HG03521 (cell line): ENCODE results near the gene THAP12.
"Not testable (repeated sequence)": the region's sequence is repeated elsewhere in the genome, so short reads cannot be mapped to it uniquely, and the experiment has no call there.

Experiments used
- ATAC-seq: cut with Tn5 transposase; IDR thresholded peaks from one replicate; pipeline ENCODE4 v1.9.1; 2021; ENCODE audit warnings: mild to moderate bottlenecking, moderate library complexity; ENCODE audit not compliant: unreplicated experiment

Gene THAP12

DNA sequence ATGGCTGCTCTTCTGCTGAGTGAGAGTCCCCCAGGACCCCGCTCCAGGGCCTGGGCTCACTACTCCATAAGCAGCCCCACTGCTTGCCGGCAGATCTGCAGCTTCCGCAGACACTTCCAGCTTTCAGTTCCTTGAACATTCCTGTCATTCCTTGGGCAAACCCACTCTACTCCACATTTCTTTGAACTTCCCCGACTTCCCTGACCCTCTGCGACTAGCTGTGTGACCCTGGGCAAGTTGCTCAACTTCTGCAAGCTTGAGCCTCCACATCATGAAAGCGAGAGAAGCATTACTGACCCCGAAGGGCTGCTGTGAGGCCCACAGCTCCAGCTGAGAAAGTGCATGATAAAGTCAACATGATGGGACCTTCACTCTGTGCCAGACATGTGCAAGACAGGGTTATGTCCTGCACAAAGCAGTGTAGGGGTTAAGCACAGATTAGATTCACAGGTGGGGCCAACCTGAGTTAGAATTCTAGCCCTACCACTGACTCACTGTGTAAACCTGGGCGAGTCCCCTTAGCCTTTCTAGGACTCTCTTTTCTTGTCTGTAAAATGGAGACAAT is 51.8 kb downstream of the THAP12 start:
- ATAC-seq: no peak

GRCh38 chr11:76327756-76328388 is 53.1 kb downstream of the THAP12 start:
- no peak for ATAC-seq

- ATAC-seq: no peak
Observed at GRCh38 chr11:76327202-76327601, 53.7 kb downstream of the THAP12 start.

DNA sequence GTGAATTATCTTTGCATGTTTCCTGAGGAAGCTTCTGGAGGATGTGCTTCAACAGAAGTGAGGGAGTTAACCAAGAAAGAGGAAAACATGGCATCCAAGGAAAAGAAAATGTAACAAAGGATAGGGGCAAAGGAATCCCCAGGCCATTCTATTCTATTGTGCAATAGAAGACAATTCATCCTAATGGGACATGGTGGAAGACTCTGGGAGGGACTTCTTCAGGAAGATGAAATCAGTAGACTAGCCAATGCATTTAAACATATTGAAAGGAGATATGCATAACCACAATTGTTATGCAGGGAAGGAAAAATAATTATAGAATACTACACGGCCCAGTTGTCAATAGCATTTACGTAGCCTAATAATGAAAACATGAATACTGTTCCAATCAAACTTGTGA is 55.7 kb downstream of the THAP12 start:
- ATAC-seq: no peak

DNA sequence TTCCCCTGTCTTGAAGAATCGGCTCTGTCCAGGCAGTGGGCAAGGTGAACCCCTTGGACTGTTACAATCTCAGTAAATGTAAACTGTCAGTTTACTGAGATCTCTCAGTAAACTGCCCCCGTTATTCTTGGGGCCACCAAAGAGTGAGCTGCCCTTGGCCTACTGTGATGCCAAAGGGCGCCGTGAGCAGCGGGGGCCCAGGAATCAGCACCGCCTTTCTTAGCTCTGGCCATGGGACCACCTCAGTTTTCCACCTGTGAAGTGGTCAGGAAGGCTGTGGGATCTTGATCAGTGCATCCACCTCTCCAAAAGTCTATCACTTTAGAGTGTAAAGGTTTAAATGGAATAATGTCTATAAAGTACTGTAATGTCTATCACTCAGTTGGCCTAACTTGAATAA is 57.1 kb downstream of the THAP12 start:
- no peak for ATAC-seq

DNA sequence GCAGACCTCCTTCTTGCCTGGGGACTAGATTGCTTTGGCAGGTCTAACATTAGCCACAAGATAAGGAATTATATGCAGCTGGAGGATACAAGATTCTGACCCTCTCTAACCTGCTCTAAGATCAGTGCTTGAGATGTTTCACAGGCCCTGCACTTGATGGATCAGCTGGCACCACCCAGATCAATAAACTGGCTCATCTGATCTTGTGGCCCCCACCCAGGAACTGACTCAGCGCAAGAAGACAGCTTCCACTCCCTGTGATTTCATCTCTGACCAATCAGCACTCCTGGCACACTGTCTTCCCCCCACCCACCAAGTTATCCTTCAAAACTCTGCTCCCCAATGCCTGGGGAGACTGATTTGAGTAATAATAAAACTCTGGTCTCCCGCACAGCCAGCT is 57.6 kb downstream of the THAP12 start:
- ATAC-seq: not testable (repeated sequence)

DNA sequence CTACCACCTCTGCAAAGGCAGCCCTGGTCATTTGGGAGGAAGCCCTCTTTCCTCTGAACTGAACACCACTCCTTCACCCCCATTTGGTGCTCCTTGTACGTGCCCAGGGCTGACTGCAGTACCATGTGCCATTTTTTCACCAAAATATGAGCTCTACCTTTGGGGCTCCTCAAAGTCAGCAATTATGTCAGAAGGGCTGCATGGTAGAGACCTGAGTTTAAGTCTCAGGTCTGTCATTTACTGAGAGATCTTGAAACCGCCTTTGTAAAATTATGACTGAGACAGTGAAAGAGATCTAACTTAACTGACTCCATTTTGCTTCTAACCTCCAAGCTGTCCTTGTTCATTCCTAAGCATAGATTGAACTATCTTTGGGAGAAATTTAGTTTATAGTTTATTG is 58.0 kb downstream of the THAP12 start:
- no peak for ATAC-seq

DNA sequence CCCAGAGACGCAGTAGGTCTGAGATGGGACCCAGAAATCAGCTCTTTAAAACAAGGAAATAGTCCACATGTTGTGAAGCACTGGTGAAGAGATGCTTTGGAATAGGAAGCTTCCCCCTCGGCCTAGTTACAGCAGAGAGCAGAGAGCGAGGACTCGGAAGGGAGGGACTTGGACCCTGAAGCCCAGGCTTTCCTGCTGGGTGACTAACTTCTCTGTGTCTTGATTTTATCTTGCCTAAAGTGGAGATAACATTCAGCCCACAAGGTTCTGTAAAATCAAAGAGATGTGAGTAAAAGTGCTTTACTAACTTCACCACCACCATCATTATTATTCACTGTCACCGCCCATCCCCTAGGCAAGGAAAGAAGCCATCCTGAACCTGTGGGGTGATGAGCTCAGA is 58.4 kb downstream of the THAP12 start:
- no peak for ATAC-seq

- ATAC-seq: no peak
Observed at GRCh38 chr11:76321820-76322524, 59.0 kb downstream of the THAP12 start.

- ATAC-seq: no peak
Observed at GRCh38 chr11:76321340-76321739, 59.6 kb downstream of the THAP12 start.

DNA sequence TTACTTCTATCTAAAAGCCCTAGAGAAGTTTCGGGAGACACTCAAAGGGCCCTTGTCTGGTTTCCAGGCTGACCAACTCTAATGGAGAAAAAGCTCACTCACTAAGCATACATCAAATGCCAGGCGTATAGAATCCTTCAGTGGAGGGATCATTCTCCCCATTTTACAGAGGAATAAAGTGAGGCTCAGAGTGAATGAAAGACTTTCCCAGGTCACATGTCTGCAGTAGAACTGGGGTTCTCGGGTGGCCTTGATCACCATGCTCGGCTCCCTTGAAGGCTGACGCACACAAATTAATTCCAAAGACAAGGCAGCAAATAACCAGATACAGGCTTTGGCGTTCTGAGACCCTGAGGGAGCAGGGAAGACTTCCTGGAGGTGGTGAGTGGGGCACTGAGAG is 60.0 kb downstream of the THAP12 start:
- ATAC-seq: no peak

DNA sequence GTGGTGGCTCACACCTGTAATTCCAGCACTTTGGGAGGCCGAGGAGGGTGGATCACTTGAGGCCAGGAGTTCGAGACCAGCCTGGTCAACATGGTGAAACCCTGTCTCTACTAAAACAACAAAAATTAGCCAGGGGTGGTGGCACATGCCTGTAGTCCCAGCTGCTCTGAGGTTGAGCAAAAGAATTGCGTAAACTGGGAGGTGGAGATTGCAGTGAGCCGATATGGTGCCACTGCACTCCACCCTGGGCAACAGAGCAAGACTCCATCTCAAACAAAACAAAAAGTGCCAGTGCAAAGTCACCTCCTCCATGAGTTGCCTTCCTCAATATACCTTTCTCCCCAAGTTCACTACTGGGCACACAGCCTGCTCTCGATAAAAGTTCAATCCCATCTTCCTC is 61.1 kb downstream of the THAP12 start:
- ATAC-seq: not testable (repeated sequence)

GRCh38 chr11:76318744-76319384 is 62.1 kb downstream of the THAP12 start:
- ATAC-seq: no peak

- ATAC-seq: no peak
Observed at GRCh38 chr11:76317296-76317695, 63.6 kb downstream of the THAP12 start.

GRCh38 chr11:76316726-76317125 is 64.2 kb downstream of the THAP12 start:
- ATAC-seq: no peak

- ATAC-seq: no peak
Observed at GRCh38 chr11:76315182-76315853, 65.6 kb downstream of the THAP12 start.

DNA sequence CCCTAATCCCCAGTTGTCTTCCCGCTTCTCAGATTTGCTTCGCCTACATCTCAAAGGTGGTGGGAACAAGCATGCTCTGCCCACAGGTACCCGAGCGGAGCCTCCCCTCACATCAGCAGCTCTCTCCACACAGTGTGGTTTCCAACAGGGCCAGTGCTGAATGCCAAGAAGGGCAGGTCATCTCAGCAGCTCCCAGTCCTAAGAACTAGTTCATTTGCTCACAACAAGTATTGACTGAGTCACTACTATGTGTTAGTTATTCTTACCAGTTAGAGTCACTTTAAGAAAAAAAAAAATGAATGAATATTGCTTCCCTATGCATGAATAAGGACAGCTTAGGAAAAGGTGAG is 66.2 kb downstream of the THAP12 start:
- ATAC-seq: no peak

- no peak for ATAC-seq
Observed at GRCh38 chr11:76313913-76314740, 66.8 kb downstream of the THAP12 start.

DNA sequence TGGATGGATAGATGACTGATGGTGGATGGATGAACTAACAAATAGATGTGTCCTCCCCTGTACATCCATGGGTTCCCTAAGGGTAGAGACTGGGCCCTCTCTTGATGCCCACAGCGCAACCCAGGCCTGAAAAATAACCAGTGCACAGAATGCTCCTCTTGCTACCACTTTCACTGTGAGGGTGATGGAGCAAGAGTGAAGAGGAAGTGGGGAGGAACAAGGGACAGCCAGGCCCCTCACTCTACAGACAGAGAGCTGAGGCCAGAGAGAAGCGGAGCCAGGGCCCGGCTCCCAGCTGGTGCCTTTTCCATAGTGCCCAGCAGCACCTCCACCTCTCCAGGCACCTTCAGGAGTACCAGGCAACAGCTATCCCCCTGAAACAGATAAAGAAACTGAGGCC is 67.7 kb downstream of the THAP12 start:
- no peak for ATAC-seq

- no peak for ATAC-seq
Observed at GRCh38 chr11:76310832-76311595, 69.9 kb downstream of the THAP12 start.
